SK-N-SH (cell line): ENCODE results near the gene FYCO1. TPM values are rescaled to one million over a fixed set of nuclear protein-coding genes. Genes with fewer than 3 reads are reported as not detected.

Source experiments
- CTCF ChIA-PET: fragments of 300-600, 350-600 bp; formaldehyde crosslinking; extraction: SDS; loops from one replicate; lab custom pipeline; 2021; lab: Yijun Ruan, JAX
- POLR2A ChIA-PET: fragments of 350-600 bp; sonication (Branson Sonifier 250); formaldehyde crosslinking; extraction: SDS; loops from one replicate; lab custom pipeline; 2020; ENCODE audit warnings: antibody characterized with exemption, inconsistent platforms; lab: Yijun Ruan, JAX
- DNase-seq: peaks from one replicate; pipeline ENCODE4 v3.0.0; 2012
- H2AFZ ChIP-seq: fragments of 200-600 bp; sonication (generic); 2 replicates; pipeline ENCODE4 v1.8.1; 2016; ENCODE audit warnings: antibody characterized with exemption, mild to moderate bottlenecking, low read depth
- H3F3A ChIP-seq: fragments of 200-600 bp; sonication (generic); replicated peaks from 2 replicates; pipeline ENCODE3; 2016; ENCODE audit warnings: antibody characterized with exemption, mild to moderate bottlenecking; ENCODE audit not compliant: insufficient read depth
- H3K27ac ChIP-seq, 2 experiments: fragments of 200-500 bp in 1 of 2; fragments of 200-600 bp in 1 of 2; sonication (Bioruptor generic) in 1 of 2; sonication (generic), shearing (Covaris generic) in 1 of 2; 2 replicates each; pipeline versions ENCODE4 v1.5.1 to v1.6.1; 2014 to 2016; ENCODE audit warnings: low read depth in 2 of 2, inconsistent platforms in 1 of 2, low read length in 1 of 2, mild to moderate bottlenecking in 1 of 2, mixed read lengths in 1 of 2
- H3K27me3 ChIP-seq: fragments of 200-600 bp; sonication (generic), shearing (Covaris generic); 2 replicates; pipeline ENCODE4 v1.6.1; 2016; ENCODE audit warnings: mixed run types; ENCODE audit not compliant: insufficient read depth
- H3K36me3 ChIP-seq, 2 experiments: fragments of 200-500 bp in 1 of 2; fragments of 200-600 bp in 1 of 2; sonication (Bioruptor generic) in 1 of 2; sonication (generic) in 1 of 2; replicated peaks in 1 of 2; 2 replicates each; pipeline versions ENCODE3 to v1.5.1; 2014 to 2016; ENCODE audit warnings: low read length in 1 of 2, mild to moderate bottlenecking in 1 of 2; ENCODE audit not compliant: insufficient read depth in 2 of 2, control insufficient read depth in 1 of 2
- H3K4me1 ChIP-seq, 2 experiments: fragments of 200-500 bp in 1 of 2; fragments of 200-600 bp in 1 of 2; sonication (Bioruptor generic) in 1 of 2; sonication (generic), shearing (Covaris generic) in 1 of 2; 2 replicates each; pipeline versions ENCODE4 v1.5.1 to v1.6.1; 2014 to 2016; ENCODE audit warnings: low read depth in 1 of 2, low read length in 1 of 2, mixed run types in 1 of 2; ENCODE audit not compliant: insufficient read depth in 2 of 2, control insufficient read depth in 1 of 2
- H3K4me2 ChIP-seq: fragments of 200-600 bp; sonication (generic), shearing (Covaris generic); 2 replicates; pipeline ENCODE4 v1.6.1; 2017; ENCODE audit warnings: mixed run types
- H3K4me3 ChIP-seq, 2 experiments: fragments of 200-500 bp in 1 of 2; fragments of 200-600 bp in 1 of 2; sonication (Bioruptor generic) in 1 of 2; sonication (generic), shearing (Covaris generic) in 1 of 2; 2 replicates each; pipeline versions ENCODE4 v1.5.1 to v1.8.1; 2014 to 2016; ENCODE audit warnings: low read depth in 2 of 2, inconsistent platforms in 1 of 2, low read length in 1 of 2, mild to moderate bottlenecking in 1 of 2, mixed read lengths in 1 of 2, moderate library complexity in 1 of 2
- H3K79me2 ChIP-seq: fragments of 200-600 bp; sonication (generic); 2 replicates; pipeline ENCODE4 v1.8.1; 2017; ENCODE audit warnings: mild to moderate bottlenecking; ENCODE audit not compliant: insufficient read depth
- H3K9ac ChIP-seq: fragments of 200-600 bp; sonication (generic); 2 replicates; pipeline ENCODE4 v1.6.1; 2017; ENCODE audit warnings: mixed run types
- H3K9me2 ChIP-seq: fragments of 200-600 bp; sonication (generic); 2 replicates; pipeline ENCODE4 v1.6.1; 2017; ENCODE audit warnings: mixed run types
- H3K9me3 ChIP-seq: fragments of 200-600 bp; sonication (generic); 2 replicates; pipeline ENCODE4 v1.6.1; 2017; ENCODE audit warnings: mixed run types, mild to moderate bottlenecking, moderate library complexity
- H4K20me1 ChIP-seq: fragments of 200-600 bp; sonication (generic); 2 replicates; pipeline ENCODE4 v1.6.1; 2017; ENCODE audit warnings: mild to moderate bottlenecking, mixed run types; ENCODE audit not compliant: insufficient read depth
- CHD2 ChIP-seq: fragments of 150-350 bp; IDR thresholded peaks from 2 replicates; pipeline ENCODE4 v1.6.1; 2018; ENCODE audit warnings: low read length; ENCODE audit not compliant: partially characterized antibody
- ELF1 ChIP-seq: IDR thresholded peaks from 2 replicates; pipeline ENCODE4 v1.4.0; 2012
- EP300 ChIP-seq, 2 experiments: IDR thresholded peaks; 2 replicates each; pipeline versions ENCODE4 v1.4.0 to v1.6.1; 2012; ENCODE audit warnings: borderline replicate concordance in 1 of 2, low read depth in 1 of 2, low read length in 1 of 2
- EZH2phosphoT487 ChIP-seq: fragments of 200-600 bp; sonication (generic); IDR thresholded peaks from 2 replicates; pipeline ENCODE4 v1.6.1; 2017; ENCODE audit warnings: low read depth, mixed run types, mild to moderate bottlenecking, antibody characterized with exemption, moderate library complexity, borderline replicate concordance
- FOXJ3 ChIP-seq: sonication (generic); formaldehyde crosslinking; IDR thresholded peaks from 2 replicates; pipeline ENCODE4 v1.5.1; 2020; ENCODE audit warnings: mild to moderate bottlenecking, missing genetic modification reagents
- FOXM1 ChIP-seq: IDR thresholded peaks from 2 replicates; pipeline ENCODE4 v1.4.0; 2012; ENCODE audit warnings: low read depth, mild to moderate bottlenecking
- MEF2A ChIP-seq: IDR thresholded peaks from 2 replicates; pipeline ENCODE4 v1.4.0; 2012; ENCODE audit warnings: low read depth, borderline replicate concordance
- MXI1 ChIP-seq: IDR thresholded peaks from 2 replicates; pipeline ENCODE4 v1.6.1; 2012; ENCODE audit warnings: mild to moderate bottlenecking, low read depth, low read length, improper control_type of control experiment
- REST ChIP-seq: IDR thresholded peaks from 2 replicates; pipeline ENCODE4 v1.6.1; 2012; ENCODE audit warnings: mild to moderate bottlenecking, low read depth, low read length, moderate library complexity
- RFX5 ChIP-seq: IDR thresholded peaks from 2 replicates; pipeline ENCODE4 v1.6.1; 2012; ENCODE audit warnings: mild to moderate bottlenecking, improper control_type of control experiment, low read length
- SIN3A ChIP-seq: IDR thresholded peaks from 2 replicates; pipeline ENCODE4 v1.6.1; 2012; ENCODE audit warnings: low read depth, mild to moderate bottlenecking, low read length, moderate library complexity, borderline replicate concordance
- SMC3 ChIP-seq: IDR thresholded peaks from 2 replicates; pipeline ENCODE4 v1.6.1; 2012; ENCODE audit warnings: low read depth, low read length, improper control_type of control experiment
- TAF1 ChIP-seq: IDR thresholded peaks from 2 replicates; pipeline ENCODE4 v1.6.1; 2012; ENCODE audit warnings: low read depth, mild to moderate bottlenecking, low read length, moderate library complexity, borderline replicate concordance
- TCF12 ChIP-seq: IDR thresholded peaks from 2 replicates; pipeline ENCODE4 v1.4.0; 2012
- TEAD4 ChIP-seq: IDR thresholded peaks from 2 replicates; pipeline ENCODE4 v1.4.0; 2012; ENCODE audit warnings: mild to moderate bottlenecking, borderline replicate concordance; ENCODE audit not compliant: insufficient read depth
- YY1 ChIP-seq: IDR thresholded peaks from 2 replicates; pipeline ENCODE4 v1.4.0; 2012; ENCODE audit warnings: low read depth, mild to moderate bottlenecking
- ZBTB33 ChIP-seq: IDR thresholded peaks from 2 replicates; pipeline ENCODE4 v1.4.0; 2012; ENCODE audit warnings: low read depth, borderline replicate concordance
- WGBS: methylation state at CpG from one replicate; pipeline ENCODE4 v1.1.6; 2017; ENCODE audit warnings: low lambda C conversion rate; 5-methylcytosine and 5-hydroxymethylcytosine counted together
- polyA plus RNA-seq, 3 experiments: library from polyadenylated mRNA; depleted of rRNA; stranded (reverse); fragments of >200 nt; gene quantifications; 2 replicates each; pipeline ENCODE4 v1.2.3, GENCODE V29; 2012
- TF ChIP-seq, protein P1 (sequence below): fragments of 150-350 bp; IDR thresholded peaks from 2 replicates; pipeline ENCODE4 v1.6.1; 2017; ENCODE audit warnings: antibody characterized with exemption, low read length, low read depth, borderline replicate concordance
- TF ChIP-seq, protein P2 (sequence below): fragments of 200-600 bp; sonication (generic); IDR thresholded peaks from 2 replicates; pipeline ENCODE4 v1.6.1; 2017; ENCODE audit warnings: antibody characterized with exemption, mild to moderate bottlenecking, moderate library complexity

FYCO1 gene
- polyA plus RNA-seq, 1 of the 3 experiments (the other 2 are of a cell fraction): 5.5 TPM

DNA sequence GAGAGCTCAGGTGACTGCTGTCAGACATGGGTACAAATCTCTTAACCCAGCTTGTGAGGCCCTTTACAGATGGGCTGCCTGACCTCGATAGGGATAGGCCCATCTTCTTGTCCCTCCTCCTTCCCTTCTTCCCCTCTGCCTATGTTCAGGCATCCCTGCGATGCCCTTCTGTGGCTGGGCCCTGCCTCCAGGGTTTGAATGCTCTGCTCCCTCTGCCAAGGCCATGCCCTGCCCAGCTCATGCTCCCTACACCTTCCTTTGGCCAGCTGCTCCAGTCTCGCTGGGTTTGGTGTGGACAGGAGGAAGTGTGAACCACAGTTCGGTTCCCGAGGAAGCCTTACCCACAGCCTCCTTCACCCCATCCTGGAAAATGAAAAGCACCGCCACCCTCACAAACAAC lies 4.3 kb downstream of the FYCO1 start:
- no peaks in the 10 kb centered on the region for H3K9me3 ChIP-seq
- ChIA-PET CTCF (no interaction called here), POLR2A (no interaction called here)
- 92% methylated on average over 6 of the region's 6 CpGs for WGBS
- no peaks in the 10 kb centered on the region for H4K20me1 ChIP-seq
- TF ChIP-seq TCF12 (no peak), RFX5 (no peak), SMC3 (no peak), ZBTB33 (no peak), EZH2phosphoT487 (no peak), FOXM1 (no peak), MEF2A (no peak), FOXJ3 (CRISPR knock-in tag) (no peak), SIN3A (no peak), TAF1 (no peak), EP300 (IDR thresholded peaks at IDR 0.05; ENCODE audit: borderline replicate concordance in 1 of 2, low read depth in 1 of 2, low read length in 1 of 2) (no peak), CHD2 (no peak), YY1 (no peak), TEAD4 (no peak), ELF1 (no peak), REST (no peak), MXI1 (no peak)
- TF ChIP-seq, protein P1, sequence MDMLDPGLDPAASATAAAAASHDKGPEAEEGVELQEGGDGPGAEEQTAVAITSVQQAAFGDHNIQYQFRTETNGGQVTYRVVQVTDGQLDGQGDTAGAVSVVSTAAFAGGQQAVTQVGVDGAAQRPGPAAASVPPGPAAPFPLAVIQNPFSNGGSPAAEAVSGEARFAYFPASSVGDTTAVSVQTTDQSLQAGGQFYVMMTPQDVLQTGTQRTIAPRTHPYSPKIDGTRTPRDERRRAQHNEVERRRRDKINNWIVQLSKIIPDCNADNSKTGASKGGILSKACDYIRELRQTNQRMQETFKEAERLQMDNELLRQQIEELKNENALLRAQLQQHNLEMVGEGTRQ: no peak
- TF ChIP-seq, protein P2, sequence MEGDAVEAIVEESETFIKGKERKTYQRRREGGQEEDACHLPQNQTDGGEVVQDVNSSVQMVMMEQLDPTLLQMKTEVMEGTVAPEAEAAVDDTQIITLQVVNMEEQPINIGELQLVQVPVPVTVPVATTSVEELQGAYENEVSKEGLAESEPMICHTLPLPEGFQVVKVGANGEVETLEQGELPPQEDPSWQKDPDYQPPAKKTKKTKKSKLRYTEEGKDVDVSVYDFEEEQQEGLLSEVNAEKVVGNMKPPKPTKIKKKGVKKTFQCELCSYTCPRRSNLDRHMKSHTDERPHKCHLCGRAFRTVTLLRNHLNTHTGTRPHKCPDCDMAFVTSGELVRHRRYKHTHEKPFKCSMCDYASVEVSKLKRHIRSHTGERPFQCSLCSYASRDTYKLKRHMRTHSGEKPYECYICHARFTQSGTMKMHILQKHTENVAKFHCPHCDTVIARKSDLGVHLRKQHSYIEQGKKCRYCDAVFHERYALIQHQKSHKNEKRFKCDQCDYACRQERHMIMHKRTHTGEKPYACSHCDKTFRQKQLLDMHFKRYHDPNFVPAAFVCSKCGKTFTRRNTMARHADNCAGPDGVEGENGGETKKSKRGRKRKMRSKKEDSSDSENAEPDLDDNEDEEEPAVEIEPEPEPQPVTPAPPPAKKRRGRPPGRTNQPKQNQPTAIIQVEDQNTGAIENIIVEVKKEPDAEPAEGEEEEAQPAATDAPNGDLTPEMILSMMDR: no peak
- no peaks in the 10 kb centered on the region for H3K9me2 ChIP-seq
- H3K79me2 ChIP-seq: peaks cover 27% of the 10 kb centered on the region; the same call in 1 of the 2 replicates
- peaks cover 17% of the 10 kb centered on the region for H3F3A ChIP-seq
- H3K27me3 ChIP-seq: no peaks in the 10 kb centered on the region
- peaks cover 24 to 51% of the 10 kb centered on the region in 2 experiments for H3K4me1 ChIP-seq
- H3K27ac ChIP-seq: no peak overlapping the region
- no peaks in the 10 kb centered on the region for H3K36me3 ChIP-seq
- H3K4me3 ChIP-seq: no peak overlapping the region
- no peak overlapping the region for H3K9ac ChIP-seq
- DNase-seq: no peak
- H2AFZ ChIP-seq: no peak overlapping the region
- no peak overlapping the region for H3K4me2 ChIP-seq
